Spinal cord (tissue), 10 donors: Measurements from ENCODE around the gene KBTBD7. TPM values are rescaled to one million over a fixed set of nuclear protein-coding genes. Genes with fewer than 3 reads are reported as not detected.
"Not testable (repeated sequence)": the region's sequence is repeated elsewhere in the genome, so short reads cannot be mapped to it uniquely, and the experiment has no call there.

Source experiments
- DNase-seq, 6 donors: peaks; one replicate each; pipeline versions ENCODE4 v3.0.0 to v3.0.0-alpha.2; 2013 to 2015; ENCODE audit warnings: low spot score in 6 of 6, low read depth in 4 of 6
- H3K27ac ChIP-seq: one replicate; pipeline ENCODE4 v1.5.1; 2013; ENCODE audit warnings: low read depth, low read length, control low read depth
- H3K27me3 ChIP-seq: one replicate; pipeline ENCODE4 v1.6.1; 2013; ENCODE audit warnings: low read length; ENCODE audit not compliant: control insufficient read depth, insufficient read depth
- H3K36me3 ChIP-seq: one replicate; pipeline ENCODE4 v1.6.1; 2013; ENCODE audit warnings: low read length; ENCODE audit not compliant: control insufficient read depth, insufficient read depth
- H3K4me1 ChIP-seq: one replicate; pipeline ENCODE4 v1.6.1; 2013; ENCODE audit warnings: low read length; ENCODE audit not compliant: control insufficient read depth, insufficient read depth
- H3K4me3 ChIP-seq: one replicate; pipeline ENCODE4 v1.5.1; 2013; ENCODE audit warnings: low read depth, low read length, control low read depth
- H3K9me3 ChIP-seq: one replicate; pipeline ENCODE4 v1.6.1; 2013; ENCODE audit warnings: low read length; ENCODE audit not compliant: control insufficient read depth, insufficient read depth
- WGBS: methylation state at CpG from one replicate; pipeline ENCODE4 v1.1.5; 2013; ENCODE audit warnings: missing lambda C conversion rate; ENCODE audit not compliant: insufficient coverage; 5-methylcytosine and 5-hydroxymethylcytosine counted together
- polyA plus RNA-seq, 2 donors: library from polyadenylated mRNA; unstranded; fragments of 120-200 nt; gene quantifications; one replicate each; pipeline ENCODE4 v1.2.1, GENCODE V29; 2013; ENCODE audit not compliant: insufficient read length in 2 of 2
- total RNA-seq, 2 donors: library from RNA; depleted of rRNA in 1 of 2; stranded (reverse); fragments of 120-200 nt in 1 of 2; fragments of >200 nt in 1 of 2; gene quantifications; one replicate each; pipeline versions ENCODE4 v1.2.3 to v1.2.4, GENCODE V29; 2013 to 2014
- donor health status: healthy.

Gene KBTBD7
- total and polyA plus RNA-seq, 4 donors, result 16.0 to 24.2 (median 19.8) TPM

- WGBS, result no CpG with 5 or more reads among the region's 2 CpGs
- Histone ChIP-seq H3K4me1 (no peaks in the 10 kb centered on the region), H3K4me3 (no peak overlapping the region), H3K27me3 (no peaks in the 10 kb centered on the region), H3K27ac (no peak overlapping the region), H3K9me3 (peaks cover 2% of the 10 kb centered on the region), H3K36me3 (no peaks in the 10 kb centered on the region)
- no peak for DNase-seq
Measured at GRCh38 chr13:41177616-41178015, 16.8 kb downstream of the KBTBD7 start.

GRCh38 chr13:41175576-41175975 is 18.8 kb downstream of the KBTBD7 start:
- H3K9me3 ChIP-seq, H3K27me3 ChIP-seq, H3K4me3 ChIP-seq, H3K27ac ChIP-seq, H3K36me3 ChIP-seq, DNase-seq, H3K4me1 ChIP-seq: not testable (repeated sequence)
- WGBS, result 93% methylated on average over 3 of the region's 8 CpGs

- DNase-seq, result no peak
- Histone ChIP-seq H3K4me3 (no peak overlapping the region), H3K9me3 (no peaks in the 10 kb centered on the region), H3K4me1 (no peaks in the 10 kb centered on the region), H3K27me3 (no peaks in the 10 kb centered on the region), H3K36me3 (no peaks in the 10 kb centered on the region), H3K27ac (no peak overlapping the region)
- WGBS, result no CpG with 5 or more reads among the region's 3 CpGs
Measured at GRCh38 chr13:41162151-41162550, 32.2 kb downstream of the KBTBD7 start.

GRCh38 chr13:41159174-41159573 is 35.2 kb downstream of the KBTBD7 start:
- H3K27ac ChIP-seq, result no peak overlapping the region
- no peaks in the 10 kb centered on the region for H3K36me3 ChIP-seq
- H3K4me1 ChIP-seq, result no peaks in the 10 kb centered on the region
- no peaks in the 10 kb centered on the region for H3K9me3 ChIP-seq
- H3K27me3 ChIP-seq, result no peaks in the 10 kb centered on the region
- no peak overlapping the region for H3K4me3 ChIP-seq
- DNase-seq, result no peak

GRCh38 chr13:41157048-41157717 is 37.2 kb downstream of the KBTBD7 start:
- DNase-seq, result no peak
- H3K4me1 ChIP-seq, result no peaks in the 10 kb centered on the region
- no CpG with 5 or more reads among the region's 4 CpGs for WGBS
- H3K9me3 ChIP-seq, result no peaks in the 10 kb centered on the region
- no peaks in the 10 kb centered on the region for H3K27me3 ChIP-seq
- no peak overlapping the region for H3K27ac ChIP-seq
- H3K4me3 ChIP-seq, result no peak overlapping the region
- no peaks in the 10 kb centered on the region for H3K36me3 ChIP-seq

- WGBS, result no CpG with 5 or more reads among the region's 2 CpGs
- Histone ChIP-seq H3K27me3 (no peaks in the 10 kb centered on the region), H3K9me3 (peaks cover under 1% of the 10 kb centered on the region)
Measured at GRCh38 chr13:41156620-41157019, 37.7 kb downstream of the KBTBD7 start.

GRCh38 chr13:41154042-41154441 is 40.3 kb downstream of the KBTBD7 start:
- Histone ChIP-seq H3K4me1 (no peaks in the 10 kb centered on the region), H3K9me3 (peaks cover 13% of the 10 kb centered on the region), H3K27me3 (no peaks in the 10 kb centered on the region), H3K4me3 (no peak overlapping the region), H3K36me3 (no peaks in the 10 kb centered on the region), H3K27ac (no peak overlapping the region)
- DNase-seq, result no peak

More at GRCh38 chr13:41156620-41157019, 37.7 kb downstream of the KBTBD7 start:
- Histone ChIP-seq H3K4me3 (no peak overlapping the region), H3K4me1 (no peaks in the 10 kb centered on the region), H3K27ac (no peak overlapping the region), H3K36me3 (no peaks in the 10 kb centered on the region)
- no peak for DNase-seq

GRCh38 chr13:41152005-41152404 is 42.4 kb downstream of the KBTBD7 start:
- Histone ChIP-seq H3K27ac (no peak overlapping the region), H3K27me3 (no peaks in the 10 kb centered on the region), H3K4me3 (no peak overlapping the region), H3K36me3 (no peaks in the 10 kb centered on the region), H3K9me3 (peaks cover 16% of the 10 kb centered on the region), H3K4me1 (no peaks in the 10 kb centered on the region)
- DNase-seq, result no peak
- WGBS, result 100% methylated on average over 1 of the region's 3 CpGs

- no peak for DNase-seq
- WGBS, result 95% methylated on average over 1 of the region's 2 CpGs
- H3K36me3 ChIP-seq, result no peaks in the 10 kb centered on the region
- H3K9me3 ChIP-seq, result peaks cover 16% of the 10 kb centered on the region
- no peaks in the 10 kb centered on the region for H3K27me3 ChIP-seq
- no peaks in the 10 kb centered on the region for H3K4me1 ChIP-seq
- no peak overlapping the region for H3K4me3 ChIP-seq
- no peak overlapping the region for H3K27ac ChIP-seq
Measured at GRCh38 chr13:41150058-41150457, 44.3 kb downstream of the KBTBD7 start.

GRCh38 chr13:41148419-41149283 is 45.7 kb downstream of the KBTBD7 start:
- no peaks in the 10 kb centered on the region for H3K4me1 ChIP-seq
- DNase-seq, result no peak
- no peaks in the 10 kb centered on the region for H3K27me3 ChIP-seq
- H3K4me3 ChIP-seq, result no peak overlapping the region
- peaks cover 16% of the 10 kb centered on the region for H3K9me3 ChIP-seq
- H3K27ac ChIP-seq, result no peak overlapping the region
- H3K36me3 ChIP-seq, result no peaks in the 10 kb centered on the region
- 88% methylated on average over 1 of the region's 3 CpGs for WGBS
